Measurements from ENCODE around the gene SIAH3. TPM values are rescaled to one million over a fixed set of nuclear protein-coding genes. Genes with fewer than 3 reads are reported as not detected.

The SIAH3 gene
- total RNA-seq, 1 experiment from 2014 or later: not detected

DNA sequence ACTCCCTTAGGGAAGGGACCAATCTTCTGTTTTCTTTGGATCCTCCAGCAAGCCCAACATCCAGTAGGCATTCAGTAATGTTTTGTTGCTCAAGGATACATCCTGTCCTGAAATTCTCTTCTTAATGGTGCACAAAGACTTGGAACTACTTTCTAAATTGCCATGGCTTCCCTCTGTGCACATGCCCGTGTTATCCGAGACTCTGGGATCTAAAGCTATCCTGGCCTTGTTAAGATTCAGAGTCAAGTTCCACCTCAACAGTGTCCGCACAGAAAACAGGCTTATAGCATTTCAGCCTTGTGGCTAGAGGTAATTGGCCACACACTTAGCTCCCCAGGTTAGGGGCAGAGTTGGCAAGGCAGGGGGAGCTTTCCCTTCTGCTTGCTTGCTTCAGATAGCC lies 77.6 kb downstream of the SIAH3 start:
- ChIA-PET POLR2A (no interaction called here), CTCF (interaction anchor here (0.6 kb wide), 1 partner anchor 558 kb away, joined by 3 read pairs; no protein-coding TSS in a partner anchor), RAD21 (ENCODE audit: low non-redundant PET in 1 of 2, low total read pairs in 2 of 2, uncharacterized antibody in 2 of 2, unreplicated experiment in 2 of 2) (no interaction called here)
- Histone ChIP-seq H3K4me3 (replicated peaks in 1 of 2; ENCODE audit: low read depth in 1 of 2, low read length in 2 of 2) (no peak overlapping the region), H3K79me2 (ENCODE audit: insufficient read depth, low read length) (no peaks in the 10 kb centered on the region), H3K27me3 (ENCODE audit: insufficient read depth, low read length) (peaks cover 5% of the 10 kb centered on the region; the same call in 1 of the 2 replicates), H4K20me1 (ENCODE audit: insufficient read depth) (no peaks in the 10 kb centered on the region), H3K27ac (ENCODE audit: low read depth, low read length) (no peak overlapping the region), H2AFZ (ENCODE audit: low read depth, low read length, poor library complexity, severe bottlenecking) (no peak overlapping the region), H3K9me2 (ENCODE audit: insufficient read depth) (no peaks in the 10 kb centered on the region), H3K36me3 (ENCODE audit: control insufficient read depth in 1 of 2, insufficient read depth in 2 of 2, low read length in 2 of 2) (no peaks in the 10 kb centered on the region), H3K4me1 (ENCODE audit: control insufficient read depth in 1 of 2, insufficient read depth in 2 of 2, low read length in 2 of 2) (no peaks in the 10 kb centered on the region), H3K4me2 (ENCODE audit: low read length) (no peak overlapping the region), H3K9ac (ENCODE audit: low read length) (no peak overlapping the region), H3K9me3 (ENCODE audit: control insufficient read depth in 1 of 2, insufficient read depth in 1 of 2, low read depth in 1 of 2, low read length in 2 of 2) (no peaks in the 10 kb centered on the region)
- no peak for TF ChIP-seq ELF1 (IDR thresholded peaks at IDR 0.05; ENCODE audit: borderline replicate concordance, low read depth)
- TF ChIP-seq JUND (IDR thresholded peaks at IDR 0.05): no peak
- TF ChIP-seq EZH2 (IDR thresholded peaks at IDR 0.05): no peak
- no peak for TF ChIP-seq SP1 (IDR thresholded peaks at IDR 0.05; ENCODE audit: low read depth)
- no peak for TF ChIP-seq CBX3 (IDR thresholded peaks at IDR 0.05; ENCODE audit: low read depth)
- no peak for TF ChIP-seq ZFX (IDR thresholded peaks at IDR 0.05)
- TF ChIP-seq FOSL1 (IDR thresholded peaks at IDR 0.05; ENCODE audit: low read depth): no peak
- no peak for TF ChIP-seq RAD21 (IDR thresholded peaks at IDR 0.05; ENCODE audit: low read depth)
- no peak for TF ChIP-seq MAX (IDR thresholded peaks at IDR 0.05)
- TF ChIP-seq POLR2AphosphoS5 (IDR thresholded peaks at IDR 0.05; ENCODE audit: low read depth, low read length): no peak
- no peak for TF ChIP-seq TCF7L2 (IDR thresholded peaks at IDR 0.05; ENCODE audit: borderline replicate concordance, extremely low read depth, insufficient read depth, insufficient read length)
- no peak for TF ChIP-seq ZNF274 (IDR thresholded peaks at IDR 0.05; ENCODE audit: low read depth, low read length)
- intact Hi-C loops (cut with micrococcal nuclease): no loop called here
- BruUV-seq (replicated peaks): no TSS peak
- DNase-seq (ENCODE audit: low read depth, low spot score): no peak
- ATAC-seq: no peak

- Histone ChIP-seq H3K9me3 (ENCODE audit: control insufficient read depth in 1 of 2, insufficient read depth in 1 of 2, low read depth in 1 of 2, low read length in 2 of 2) (no peaks in the 10 kb centered on the region), H3K9ac (ENCODE audit: low read length) (no peak overlapping the region), H3K4me2 (ENCODE audit: low read length) (no peak overlapping the region), H3K4me3 (replicated peaks in 1 of 2; ENCODE audit: low read depth in 1 of 2, low read length in 2 of 2) (no peak overlapping the region), H3K36me3 (ENCODE audit: control insufficient read depth in 1 of 2, insufficient read depth in 2 of 2, low read length in 2 of 2) (no peaks in the 10 kb centered on the region), H3K27me3 (ENCODE audit: insufficient read depth, low read length) (peaks cover 5% of the 10 kb centered on the region; the same call in 1 of the 2 replicates), H3K4me1 (ENCODE audit: control insufficient read depth in 1 of 2, insufficient read depth in 2 of 2, low read length in 2 of 2) (no peaks in the 10 kb centered on the region), H3K9me2 (ENCODE audit: insufficient read depth) (no peaks in the 10 kb centered on the region), H3K27ac (ENCODE audit: low read depth, low read length) (no peak overlapping the region), H3K79me2 (ENCODE audit: insufficient read depth, low read length) (no peaks in the 10 kb centered on the region), H4K20me1 (ENCODE audit: insufficient read depth) (no peaks in the 10 kb centered on the region), H2AFZ (ENCODE audit: low read depth, low read length, poor library complexity, severe bottlenecking) (no peak overlapping the region)
- no peak for TF ChIP-seq MAX (IDR thresholded peaks at IDR 0.05)
- TF ChIP-seq CTCF (IDR thresholded peaks at IDR 0.05 in 2 of 3, conservative IDR thresholded peaks at IDR 0.05 in 1 of 3; ENCODE audit: borderline replicate concordance in 1 of 3, insufficient read depth in 1 of 3, low read depth in 2 of 3, low read length in 2 of 3): no peak
- no peak for TF ChIP-seq ATF3 (IDR thresholded peaks at IDR 0.05)
- no peak for TF ChIP-seq ZBTB33 (IDR thresholded peaks at IDR 0.05; ENCODE audit: extremely low read depth, insufficient replicate concordance, low read length)
- TF ChIP-seq JUND (IDR thresholded peaks at IDR 0.05): no peak
- TF ChIP-seq ZFX (IDR thresholded peaks at IDR 0.05): no peak
- no peak for TF ChIP-seq SIN3A (IDR thresholded peaks at IDR 0.05; ENCODE audit: low read depth)
- TF ChIP-seq EGR1 (IDR thresholded peaks at IDR 0.05; ENCODE audit: low read depth): no peak
- no peak for TF ChIP-seq EZH2phosphoT487 (IDR thresholded peaks at IDR 0.05; ENCODE audit: borderline replicate concordance)
- TF ChIP-seq SP1 (IDR thresholded peaks at IDR 0.05; ENCODE audit: low read depth): no peak
- ATAC-seq: no peak
- ChIA-PET POLR2A (no interaction called here), CTCF (no interaction called here), RAD21 (ENCODE audit: low non-redundant PET in 1 of 2, low total read pairs in 2 of 2, uncharacterized antibody in 2 of 2, unreplicated experiment in 2 of 2) (no interaction called here)
- intact Hi-C loops (cut with micrococcal nuclease): no loop called here
- no TSS peak for BruUV-seq (replicated peaks)
- DNase-seq (ENCODE audit: low read depth, low spot score): no peak
Observed at GRCh38 chr13:45773236-45773635, 78.3 kb downstream of the SIAH3 start.
